Loucy (cell line): ENCODE measurements around the gene ENPP3.

Source experiments
- EZH2phosphoT487 ChIP-seq: fragments of 200-600 bp; IDR thresholded peaks from 2 replicates; pipeline ENCODE4 v1.6.1; 2018; ENCODE audit warnings: antibody characterized with exemption, mild to moderate bottlenecking, moderate library complexity, borderline replicate concordance
- TF ChIP-seq, protein P1 (sequence below): fragments of 200-600 bp; sonication (generic); conservative IDR thresholded peaks from 2 replicates; pipeline ENCODE4 v1.5.1; 2014; ENCODE audit warnings: mild to moderate bottlenecking, antibody characterized with exemption, low read length

DNA sequence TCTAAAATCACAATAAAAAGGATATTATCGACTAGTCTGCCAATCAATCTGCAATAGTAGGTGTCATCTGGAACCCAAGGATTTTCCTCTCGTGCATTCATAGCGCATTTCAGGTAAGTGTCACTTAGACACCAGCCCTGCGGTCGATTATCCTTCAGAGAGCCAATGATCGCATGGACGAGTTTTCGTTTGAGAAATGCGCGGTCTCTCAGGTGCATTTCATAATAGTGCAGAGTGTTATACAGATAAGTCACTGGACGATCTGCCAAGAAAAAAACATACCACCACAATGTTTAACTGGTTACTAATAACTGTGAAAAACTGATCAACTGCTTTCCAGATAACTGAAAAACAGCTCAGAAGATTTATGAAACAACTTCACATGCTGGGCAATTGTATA lies 43.0 kb upstream of the ENPP3 start:
- TF ChIP-seq, protein P1, sequence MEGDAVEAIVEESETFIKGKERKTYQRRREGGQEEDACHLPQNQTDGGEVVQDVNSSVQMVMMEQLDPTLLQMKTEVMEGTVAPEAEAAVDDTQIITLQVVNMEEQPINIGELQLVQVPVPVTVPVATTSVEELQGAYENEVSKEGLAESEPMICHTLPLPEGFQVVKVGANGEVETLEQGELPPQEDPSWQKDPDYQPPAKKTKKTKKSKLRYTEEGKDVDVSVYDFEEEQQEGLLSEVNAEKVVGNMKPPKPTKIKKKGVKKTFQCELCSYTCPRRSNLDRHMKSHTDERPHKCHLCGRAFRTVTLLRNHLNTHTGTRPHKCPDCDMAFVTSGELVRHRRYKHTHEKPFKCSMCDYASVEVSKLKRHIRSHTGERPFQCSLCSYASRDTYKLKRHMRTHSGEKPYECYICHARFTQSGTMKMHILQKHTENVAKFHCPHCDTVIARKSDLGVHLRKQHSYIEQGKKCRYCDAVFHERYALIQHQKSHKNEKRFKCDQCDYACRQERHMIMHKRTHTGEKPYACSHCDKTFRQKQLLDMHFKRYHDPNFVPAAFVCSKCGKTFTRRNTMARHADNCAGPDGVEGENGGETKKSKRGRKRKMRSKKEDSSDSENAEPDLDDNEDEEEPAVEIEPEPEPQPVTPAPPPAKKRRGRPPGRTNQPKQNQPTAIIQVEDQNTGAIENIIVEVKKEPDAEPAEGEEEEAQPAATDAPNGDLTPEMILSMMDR, result no peak
- TF ChIP-seq EZH2phosphoT487, result no peak
